A549 (cell line): ENCODE results near the gene HSD17B3.

Source experiments
- CEBPB ChIP-seq, 2 experiments: fragments of >200 bp in 1 of 2; sonication (Bioruptor Twin) in 1 of 2; formaldehyde crosslinking in 1 of 2; IDR thresholded peaks; 2 replicates each; pipeline ENCODE4 v1.6.1; 2012 to 2016
- EP300 ChIP-seq, 2 experiments: fragments of >200 bp; sonication (Bioruptor Twin); formaldehyde crosslinking; IDR thresholded peaks; 2 replicates in 1 of 2; 3 replicates in 1 of 2; pipeline ENCODE4 v1.6.1; 2016 to 2017
- POLR2A ChIP-seq: IDR thresholded peaks from 2 replicates; pipeline ENCODE4 v1.6.1; 2012; ENCODE audit warnings: mild to moderate bottlenecking, low read length
- TF ChIP-seq, protein P1 (sequence below): fragments of >200 bp; sonication (Bioruptor Twin); formaldehyde crosslinking; IDR thresholded peaks from 3 replicates; pipeline ENCODE4 v1.5.1; 2016
- TF ChIP-seq, protein P2 (sequence below): fragments of 200-600 bp; sonication (generic); IDR thresholded peaks from 2 replicates; pipeline ENCODE4 v1.6.1; 2016; ENCODE audit warnings: antibody characterized with exemption, mild to moderate bottlenecking, moderate library complexity

DNA sequence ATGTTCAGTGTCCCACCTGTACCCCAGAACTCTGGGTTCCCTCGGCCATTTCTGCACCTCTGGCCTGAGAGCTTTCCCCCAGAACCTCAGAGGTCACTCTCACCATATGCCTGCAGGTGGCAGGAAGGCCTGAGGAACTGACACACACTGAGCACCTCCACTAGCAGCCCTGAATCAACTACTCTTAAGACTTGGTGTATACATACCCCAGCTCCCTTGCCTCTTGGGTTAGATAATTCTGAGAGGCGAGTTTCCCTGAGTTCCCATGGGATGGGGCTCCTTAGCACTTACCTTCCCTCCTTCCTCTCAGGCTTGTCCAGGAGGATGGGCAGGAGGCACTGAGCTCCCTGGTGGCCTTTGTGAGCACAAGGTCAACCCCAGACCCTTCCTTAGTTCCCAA is 86.1 kb downstream of the HSD17B3 start:
- TF ChIP-seq, protein P1, sequence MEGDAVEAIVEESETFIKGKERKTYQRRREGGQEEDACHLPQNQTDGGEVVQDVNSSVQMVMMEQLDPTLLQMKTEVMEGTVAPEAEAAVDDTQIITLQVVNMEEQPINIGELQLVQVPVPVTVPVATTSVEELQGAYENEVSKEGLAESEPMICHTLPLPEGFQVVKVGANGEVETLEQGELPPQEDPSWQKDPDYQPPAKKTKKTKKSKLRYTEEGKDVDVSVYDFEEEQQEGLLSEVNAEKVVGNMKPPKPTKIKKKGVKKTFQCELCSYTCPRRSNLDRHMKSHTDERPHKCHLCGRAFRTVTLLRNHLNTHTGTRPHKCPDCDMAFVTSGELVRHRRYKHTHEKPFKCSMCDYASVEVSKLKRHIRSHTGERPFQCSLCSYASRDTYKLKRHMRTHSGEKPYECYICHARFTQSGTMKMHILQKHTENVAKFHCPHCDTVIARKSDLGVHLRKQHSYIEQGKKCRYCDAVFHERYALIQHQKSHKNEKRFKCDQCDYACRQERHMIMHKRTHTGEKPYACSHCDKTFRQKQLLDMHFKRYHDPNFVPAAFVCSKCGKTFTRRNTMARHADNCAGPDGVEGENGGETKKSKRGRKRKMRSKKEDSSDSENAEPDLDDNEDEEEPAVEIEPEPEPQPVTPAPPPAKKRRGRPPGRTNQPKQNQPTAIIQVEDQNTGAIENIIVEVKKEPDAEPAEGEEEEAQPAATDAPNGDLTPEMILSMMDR = no peak
- no peak for TF ChIP-seq CEBPB (IDR thresholded peaks at IDR 0.05)
- TF ChIP-seq POLR2A = no peak
- no peak for TF ChIP-seq EP300 (IDR thresholded peaks at IDR 0.05)
- TF ChIP-seq, protein P2, sequence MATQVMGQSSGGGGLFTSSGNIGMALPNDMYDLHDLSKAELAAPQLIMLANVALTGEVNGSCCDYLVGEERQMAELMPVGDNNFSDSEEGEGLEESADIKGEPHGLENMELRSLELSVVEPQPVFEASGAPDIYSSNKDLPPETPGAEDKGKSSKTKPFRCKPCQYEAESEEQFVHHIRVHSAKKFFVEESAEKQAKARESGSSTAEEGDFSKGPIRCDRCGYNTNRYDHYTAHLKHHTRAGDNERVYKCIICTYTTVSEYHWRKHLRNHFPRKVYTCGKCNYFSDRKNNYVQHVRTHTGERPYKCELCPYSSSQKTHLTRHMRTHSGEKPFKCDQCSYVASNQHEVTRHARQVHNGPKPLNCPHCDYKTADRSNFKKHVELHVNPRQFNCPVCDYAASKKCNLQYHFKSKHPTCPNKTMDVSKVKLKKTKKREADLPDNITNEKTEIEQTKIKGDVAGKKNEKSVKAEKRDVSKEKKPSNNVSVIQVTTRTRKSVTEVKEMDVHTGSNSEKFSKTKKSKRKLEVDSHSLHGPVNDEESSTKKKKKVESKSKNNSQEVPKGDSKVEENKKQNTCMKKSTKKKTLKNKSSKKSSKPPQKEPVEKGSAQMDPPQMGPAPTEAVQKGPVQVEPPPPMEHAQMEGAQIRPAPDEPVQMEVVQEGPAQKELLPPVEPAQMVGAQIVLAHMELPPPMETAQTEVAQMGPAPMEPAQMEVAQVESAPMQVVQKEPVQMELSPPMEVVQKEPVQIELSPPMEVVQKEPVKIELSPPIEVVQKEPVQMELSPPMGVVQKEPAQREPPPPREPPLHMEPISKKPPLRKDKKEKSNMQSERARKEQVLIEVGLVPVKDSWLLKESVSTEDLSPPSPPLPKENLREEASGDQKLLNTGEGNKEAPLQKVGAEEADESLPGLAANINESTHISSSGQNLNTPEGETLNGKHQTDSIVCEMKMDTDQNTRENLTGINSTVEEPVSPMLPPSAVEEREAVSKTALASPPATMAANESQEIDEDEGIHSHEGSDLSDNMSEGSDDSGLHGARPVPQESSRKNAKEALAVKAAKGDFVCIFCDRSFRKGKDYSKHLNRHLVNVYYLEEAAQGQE = no peak
